EH (cell line): ENCODE data around the gene BEAN1.
A peak's percentile ranks its signal among the peaks of the same experiment; 100 is the strongest.

Experiments used
- DNase-seq: peaks from one replicate; pipeline ENCODE4 v3.0.0-alpha.2; 2015; ENCODE audit warnings: low read depth

The BEAN1 gene, protein sequence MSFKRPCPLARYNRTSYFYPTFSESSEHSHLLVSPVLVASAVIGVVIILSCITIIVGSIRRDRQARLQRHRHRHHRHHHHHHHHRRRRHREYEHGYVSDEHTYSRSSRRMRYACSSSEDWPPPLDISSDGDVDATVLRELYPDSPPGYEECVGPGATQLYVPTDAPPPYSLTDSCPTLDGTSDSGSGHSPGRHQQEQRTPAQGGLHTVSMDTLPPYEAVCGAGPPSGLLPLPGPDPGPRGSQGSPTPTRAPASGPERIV

DNA sequence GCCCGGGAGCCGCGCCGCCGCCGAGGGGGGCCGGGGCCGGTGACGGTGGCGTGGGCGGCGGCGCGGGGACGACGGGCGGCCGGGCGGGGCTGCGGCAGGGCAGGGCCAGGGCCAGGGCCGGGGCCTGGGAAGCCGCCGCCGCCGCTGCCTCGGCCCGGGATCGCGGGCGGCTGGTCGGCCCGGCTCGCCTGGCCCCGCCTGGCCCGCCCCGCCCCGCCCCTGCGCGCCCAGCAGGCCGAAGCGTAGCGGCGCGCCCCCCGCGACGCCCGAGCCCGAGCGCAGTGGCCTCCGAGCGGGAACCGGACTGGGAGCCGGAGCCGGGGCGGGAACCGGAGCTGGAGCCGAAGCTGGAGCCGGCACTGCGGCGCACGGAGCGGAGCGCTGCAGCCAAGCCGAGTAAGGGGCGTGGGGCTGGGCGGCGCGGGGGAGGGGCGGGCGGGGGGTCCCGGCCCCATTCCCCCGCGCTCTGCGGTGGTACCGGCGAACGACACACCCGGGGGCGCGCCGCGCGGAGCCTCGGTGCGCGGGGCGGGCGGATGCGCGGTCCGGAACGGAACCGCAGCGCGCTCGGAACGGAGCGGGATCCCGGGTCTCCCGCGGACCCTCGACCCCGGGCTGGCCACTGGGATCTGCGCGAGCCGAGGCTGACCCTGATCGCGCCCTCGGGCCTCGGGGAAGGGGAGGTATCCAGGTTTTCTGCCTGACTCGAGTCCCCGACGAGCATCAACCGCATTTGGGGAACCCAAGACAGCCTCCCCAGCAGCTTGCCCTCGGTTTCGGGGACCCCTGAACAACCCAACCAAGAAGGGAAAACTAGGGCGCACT lies at the start of gene BEAN1:
Gene BEAN1 (plus strand): TSS at position 260 of the 825 bp plus-strand sequence. CDS start 10,382 bp downstream, outside the sequence.
- DNase-seq: peak; percentile 37

DNA sequence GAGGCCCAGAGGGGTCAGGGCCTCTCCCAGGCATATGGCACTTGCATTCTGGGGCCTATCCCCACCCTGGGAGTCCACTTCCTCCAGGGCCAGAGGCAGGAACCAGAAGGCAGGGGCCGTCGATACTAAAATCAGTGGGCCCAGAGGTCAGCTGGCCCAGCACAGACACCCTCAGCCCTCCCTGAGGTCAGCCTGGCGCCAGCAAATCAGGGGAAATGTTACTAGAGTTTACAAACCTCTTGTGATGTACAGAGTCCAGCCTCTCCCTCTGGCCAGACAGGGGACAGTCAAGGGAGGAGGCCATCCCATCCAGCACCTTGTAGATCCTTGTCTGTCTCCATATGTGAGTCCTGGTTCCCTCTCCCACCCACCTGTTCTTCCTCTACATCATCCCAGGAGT lies 49.8 kb upstream of the BEAN1 start:
- no peak for DNase-seq

DNA sequence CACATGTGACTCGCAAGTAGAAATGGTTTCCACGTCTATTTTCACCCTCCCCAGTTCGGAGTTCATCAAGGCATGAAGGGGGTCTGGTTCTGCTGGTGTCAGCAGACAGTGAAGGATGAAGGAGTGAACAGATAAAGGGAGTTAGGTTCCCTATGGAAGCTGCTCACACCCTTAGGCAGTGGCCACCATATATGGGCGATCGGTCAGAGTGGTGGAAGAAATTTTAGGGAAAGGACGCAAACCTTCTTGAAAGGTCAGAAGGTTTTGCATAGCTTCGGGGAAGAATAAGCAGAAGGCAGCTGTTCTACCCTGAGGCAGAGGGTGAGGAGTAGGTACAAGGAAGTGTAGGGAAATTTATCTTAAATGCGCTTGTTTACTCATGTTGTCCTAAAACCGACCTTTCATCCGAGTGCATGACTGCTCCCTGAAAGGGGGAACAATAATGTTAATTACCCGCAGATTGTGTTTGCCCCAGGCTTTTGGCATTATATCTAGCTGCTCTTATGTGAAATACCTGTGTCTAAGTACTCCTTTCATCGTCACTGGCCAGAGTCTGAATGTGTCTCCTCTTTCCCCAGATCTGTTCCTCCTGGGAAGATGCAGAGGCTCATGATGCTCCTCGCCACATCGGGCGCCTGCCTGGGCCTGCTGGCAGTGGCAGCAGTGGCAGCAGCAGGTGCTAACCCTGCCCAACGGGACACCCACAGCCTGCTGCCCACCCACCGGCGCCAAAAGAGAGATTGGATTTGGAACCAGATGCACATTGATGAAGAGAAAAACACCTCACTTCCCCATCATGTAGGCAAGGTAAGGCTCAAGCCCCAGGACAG lies 48.1 kb upstream of the BEAN1 start:
- DNase-seq: no peak

DNA sequence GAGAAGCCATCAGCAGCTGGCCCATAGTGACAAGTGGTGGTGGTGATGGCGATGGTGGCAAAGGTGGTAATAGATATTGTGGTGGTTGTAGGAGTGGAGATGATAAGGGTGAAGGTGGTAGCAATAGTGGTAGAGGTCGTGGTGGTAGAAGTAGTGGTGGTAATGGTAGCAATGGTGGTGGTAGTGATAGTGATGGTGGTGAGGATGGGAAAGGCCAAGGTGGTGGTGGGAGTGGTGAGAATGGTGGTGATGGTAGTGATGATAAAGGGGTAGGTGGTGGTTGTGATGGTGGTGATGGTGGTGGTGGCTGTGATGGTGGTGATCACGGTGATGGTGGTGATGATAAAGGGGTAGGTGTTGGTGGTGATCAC lies 47.5 kb upstream of the BEAN1 start:
- DNase-seq: no peak

DNA sequence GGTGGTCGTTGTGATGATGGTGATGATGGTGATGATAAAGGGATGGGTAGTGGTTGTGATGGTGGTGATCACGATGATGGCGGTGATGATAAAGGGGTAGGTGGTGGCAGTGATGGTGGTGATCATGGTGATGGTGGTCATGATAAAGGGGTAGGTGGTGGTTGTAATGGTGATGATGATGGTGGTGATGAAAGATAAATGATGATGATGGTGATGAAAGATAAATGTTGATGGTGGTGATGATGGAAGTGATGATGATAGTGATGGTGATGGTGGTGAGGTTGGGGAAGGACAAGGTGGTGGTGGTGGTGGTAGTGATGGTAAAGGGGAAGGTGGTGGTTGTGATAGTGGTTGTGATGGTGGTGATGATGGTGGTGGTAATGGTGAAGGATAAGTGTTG lies 46.7 kb upstream of the BEAN1 start:
- no peak for DNase-seq

DNA sequence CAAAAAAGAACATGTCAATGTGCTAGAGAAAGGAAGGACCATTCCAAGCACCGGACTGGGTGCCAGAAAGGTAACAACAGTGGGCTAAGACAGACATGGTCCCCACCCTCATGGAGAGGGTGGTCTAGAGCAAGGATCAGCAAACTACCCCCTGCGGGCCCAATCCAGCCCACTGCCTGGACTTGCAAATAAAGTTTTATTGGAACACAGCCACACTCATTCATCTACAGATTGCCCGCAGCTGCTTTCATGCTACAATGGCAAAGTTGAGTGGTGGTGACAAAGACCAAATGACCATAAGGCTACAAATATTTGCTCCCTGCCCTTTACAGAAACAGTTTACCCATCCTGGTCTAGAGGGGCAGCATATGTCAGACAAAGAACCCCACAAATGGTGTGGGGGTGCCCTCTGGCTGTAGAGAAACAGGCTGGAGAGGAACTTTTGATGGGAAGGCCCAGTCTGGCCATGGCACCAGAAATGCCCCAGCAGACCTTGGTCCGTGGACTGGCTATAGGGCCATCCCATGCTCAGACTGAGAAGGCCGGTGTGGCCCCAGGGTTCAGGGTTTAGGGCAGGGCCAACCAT lies 45.4 kb upstream of the BEAN1 start:
- no peak for DNase-seq

DNA sequence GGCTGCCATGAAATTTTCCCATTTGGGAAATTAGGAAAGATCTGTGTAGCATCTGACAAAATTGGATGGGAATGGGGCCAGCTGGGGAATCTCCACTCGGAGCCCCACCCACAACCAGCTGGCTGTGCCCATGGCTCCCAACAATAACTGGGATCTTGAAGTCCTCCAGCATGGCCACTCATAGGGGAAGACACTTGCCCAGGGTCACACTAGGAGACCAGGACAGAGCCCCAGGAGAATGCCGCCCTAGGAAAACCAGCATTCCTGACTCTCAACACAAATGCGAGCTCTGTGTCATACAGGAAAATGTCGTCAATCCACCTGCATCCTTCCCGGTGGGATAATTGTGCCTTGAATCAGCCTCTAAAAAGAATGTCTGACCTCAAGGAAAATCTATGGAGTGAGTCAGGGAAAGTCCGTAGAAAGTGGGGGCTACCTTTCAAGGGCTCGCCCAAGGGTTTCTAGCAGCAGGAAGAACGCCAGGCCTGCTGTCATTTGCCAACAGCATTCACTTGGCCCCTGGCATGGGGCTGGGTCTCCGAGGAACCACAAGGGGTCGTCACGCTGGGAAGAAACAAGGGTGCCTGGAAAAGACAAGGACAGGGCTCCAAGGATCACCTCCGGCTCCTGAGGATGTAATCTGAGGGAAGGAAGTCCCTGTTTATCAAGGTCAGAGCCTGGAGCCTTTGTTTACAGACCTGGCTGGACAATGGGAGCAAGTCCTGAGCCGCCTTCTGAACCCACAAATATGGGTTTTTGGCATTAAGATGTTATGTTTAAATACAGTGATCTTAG lies 44.7 kb upstream of the BEAN1 start:
- DNase-seq: peak; percentile 87

DNA sequence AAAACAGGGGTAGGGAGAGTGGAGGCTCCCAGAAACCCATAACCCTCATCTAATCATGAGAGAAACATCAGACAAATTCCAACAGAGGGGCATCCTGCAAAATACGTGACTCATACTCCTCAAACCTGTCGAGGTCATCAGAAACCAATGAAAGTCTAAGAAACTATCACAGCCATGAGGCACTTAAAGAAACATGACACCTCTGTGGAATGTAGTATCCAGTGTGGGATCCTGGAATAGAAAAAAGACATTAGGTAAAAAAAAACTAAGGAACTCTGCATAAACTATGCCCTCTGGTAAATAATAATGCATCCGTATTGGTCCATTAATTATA lies 44.2 kb upstream of the BEAN1 start:
- peak; percentile 83 for DNase-seq

DNA sequence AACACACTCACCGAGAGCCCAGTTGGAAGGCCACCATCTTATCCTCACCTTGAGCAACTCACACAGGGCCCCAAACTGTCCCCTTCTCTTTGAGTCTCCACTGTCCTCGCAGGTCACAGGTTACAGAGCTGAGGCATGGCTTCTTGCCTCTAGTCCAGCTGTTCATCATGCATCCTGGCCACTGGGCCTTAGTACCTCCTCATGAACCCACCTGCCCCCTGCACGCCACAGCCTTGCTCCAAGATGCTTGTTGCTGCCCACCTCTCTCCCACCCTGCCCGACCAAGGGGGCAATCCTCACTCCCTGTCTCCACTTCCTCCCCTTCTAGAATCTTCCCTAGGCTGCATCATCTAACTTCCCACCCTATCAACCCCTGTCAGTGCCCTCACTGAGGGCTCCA lies 43.5 kb upstream of the BEAN1 start:
- DNase-seq: no peak

DNA sequence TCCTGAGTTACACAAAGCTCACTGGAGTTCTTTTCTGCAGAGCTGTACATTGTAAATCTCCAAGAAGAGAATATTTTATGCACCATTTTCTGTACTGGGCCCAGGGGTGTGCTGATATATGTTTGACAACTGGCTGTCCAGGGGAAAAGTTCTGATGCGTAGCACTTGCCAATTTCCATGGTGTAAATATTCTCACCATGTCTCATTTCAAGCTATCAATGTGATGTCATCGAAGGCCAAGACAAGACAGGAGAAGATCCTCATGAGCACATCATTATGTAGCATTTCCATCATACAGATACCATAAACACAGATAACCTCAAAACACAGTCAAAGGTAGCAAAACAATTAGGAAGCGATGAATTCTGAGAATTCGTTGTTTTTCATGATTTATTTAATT lies 41.7 kb upstream of the BEAN1 start:
- no peak for DNase-seq

DNA sequence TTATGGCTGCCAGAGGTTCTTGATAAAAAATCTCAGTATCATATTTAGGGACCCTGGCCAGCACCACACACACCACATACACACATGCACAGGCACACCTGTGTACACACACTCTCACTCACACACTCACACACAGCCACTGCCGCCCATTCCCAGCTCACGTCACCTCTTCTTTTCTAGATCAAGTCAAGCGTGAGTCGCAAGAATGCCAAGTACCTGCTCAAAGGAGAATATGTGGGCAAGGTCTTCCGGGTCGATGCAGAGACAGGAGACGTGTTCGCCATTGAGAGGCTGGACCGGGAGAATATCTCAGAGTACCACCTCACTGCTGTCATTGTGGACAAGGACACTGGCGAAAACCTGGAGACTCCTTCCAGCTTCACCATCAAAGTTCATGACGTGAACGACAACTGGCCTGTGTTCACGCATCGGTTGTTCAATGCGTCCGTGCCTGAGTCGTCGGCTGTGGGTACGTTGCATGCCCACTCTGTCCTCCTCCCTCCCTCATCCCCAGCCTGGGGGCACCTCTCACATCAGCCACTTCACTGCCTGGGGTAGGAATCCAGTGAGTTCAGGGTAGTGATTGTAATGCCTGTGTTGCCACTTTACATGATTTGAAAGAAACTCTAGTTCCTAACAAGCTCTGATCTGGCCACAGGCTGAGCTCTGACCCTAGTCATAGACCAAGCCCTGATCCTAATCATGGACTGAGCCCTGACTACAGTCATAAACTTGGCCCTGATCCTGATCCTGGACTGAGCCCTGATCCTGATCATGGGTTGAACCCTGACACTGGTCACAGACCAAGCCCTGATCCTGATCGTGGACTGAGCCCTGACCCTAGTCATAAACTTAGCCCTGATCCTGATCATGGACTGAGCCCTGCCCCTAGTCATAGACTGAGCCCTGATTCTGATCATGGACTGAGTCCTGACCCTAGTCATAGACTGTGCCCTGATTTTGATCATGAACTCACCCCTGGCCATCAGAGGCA lies 40.2 kb upstream of the BEAN1 start:
- no peak for DNase-seq

DNA sequence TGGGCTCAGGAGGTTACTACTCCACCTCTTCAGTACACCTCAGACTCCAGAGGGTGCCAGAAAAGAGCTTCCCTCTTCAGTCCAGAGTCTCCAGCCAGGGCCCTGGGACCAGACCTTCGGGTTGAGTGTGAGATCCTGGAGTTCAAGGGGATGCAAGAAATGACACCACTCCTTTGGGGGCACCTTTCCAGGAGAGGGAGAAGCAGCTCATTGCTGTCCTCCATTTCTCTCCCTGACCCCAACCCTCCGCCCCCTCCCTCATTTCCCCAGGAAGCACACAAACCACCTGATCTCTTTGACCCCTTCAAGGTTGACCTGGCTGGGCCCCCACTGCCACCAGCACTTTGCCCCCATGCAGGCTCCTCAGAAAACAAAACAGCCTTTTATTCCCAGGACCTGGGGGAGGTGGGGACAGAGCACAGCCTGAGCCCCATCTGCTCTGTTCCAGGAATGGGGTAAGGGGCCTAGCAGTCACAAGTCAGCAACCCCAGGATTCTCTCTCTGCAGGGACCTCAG lies 39.2 kb upstream of the BEAN1 start:
- DNase-seq: no peak

DNA sequence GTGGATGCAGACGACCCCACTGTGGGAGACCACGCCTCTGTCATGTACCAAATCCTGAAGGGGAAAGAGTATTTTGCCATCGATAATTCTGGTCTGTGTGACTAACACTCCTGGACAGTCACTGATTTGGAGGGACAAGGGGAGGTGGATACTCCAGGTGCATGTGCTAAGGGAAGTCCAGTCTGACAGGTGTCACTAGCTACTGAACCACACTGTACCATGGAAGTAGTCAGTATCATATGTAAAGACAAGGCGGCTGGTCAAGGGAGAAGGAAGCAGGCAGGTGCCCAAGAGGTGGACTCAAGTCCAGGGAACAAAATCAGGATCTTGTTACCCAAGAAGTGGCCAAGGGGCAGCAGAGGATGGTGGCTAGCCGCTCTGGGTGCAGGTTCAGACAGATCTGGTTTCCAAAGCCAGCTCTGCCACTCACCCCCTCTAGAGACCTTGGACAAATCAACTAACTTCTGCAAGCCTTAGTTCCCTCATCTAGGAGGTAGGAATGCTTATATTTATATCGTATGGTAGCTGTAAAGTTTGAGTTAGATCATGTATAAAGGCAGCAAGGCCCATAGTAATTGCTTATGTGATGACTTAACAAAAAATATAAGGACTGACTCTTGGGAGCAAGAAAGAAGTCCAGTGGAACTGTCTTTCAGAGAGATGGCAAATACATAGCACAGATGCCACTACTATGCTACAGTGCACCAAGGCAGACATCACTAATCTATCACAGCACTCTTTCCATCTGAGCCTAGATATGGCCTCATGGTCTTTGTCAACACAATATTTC lies 38.5 kb upstream of the BEAN1 start:
- DNase-seq: no peak

DNA sequence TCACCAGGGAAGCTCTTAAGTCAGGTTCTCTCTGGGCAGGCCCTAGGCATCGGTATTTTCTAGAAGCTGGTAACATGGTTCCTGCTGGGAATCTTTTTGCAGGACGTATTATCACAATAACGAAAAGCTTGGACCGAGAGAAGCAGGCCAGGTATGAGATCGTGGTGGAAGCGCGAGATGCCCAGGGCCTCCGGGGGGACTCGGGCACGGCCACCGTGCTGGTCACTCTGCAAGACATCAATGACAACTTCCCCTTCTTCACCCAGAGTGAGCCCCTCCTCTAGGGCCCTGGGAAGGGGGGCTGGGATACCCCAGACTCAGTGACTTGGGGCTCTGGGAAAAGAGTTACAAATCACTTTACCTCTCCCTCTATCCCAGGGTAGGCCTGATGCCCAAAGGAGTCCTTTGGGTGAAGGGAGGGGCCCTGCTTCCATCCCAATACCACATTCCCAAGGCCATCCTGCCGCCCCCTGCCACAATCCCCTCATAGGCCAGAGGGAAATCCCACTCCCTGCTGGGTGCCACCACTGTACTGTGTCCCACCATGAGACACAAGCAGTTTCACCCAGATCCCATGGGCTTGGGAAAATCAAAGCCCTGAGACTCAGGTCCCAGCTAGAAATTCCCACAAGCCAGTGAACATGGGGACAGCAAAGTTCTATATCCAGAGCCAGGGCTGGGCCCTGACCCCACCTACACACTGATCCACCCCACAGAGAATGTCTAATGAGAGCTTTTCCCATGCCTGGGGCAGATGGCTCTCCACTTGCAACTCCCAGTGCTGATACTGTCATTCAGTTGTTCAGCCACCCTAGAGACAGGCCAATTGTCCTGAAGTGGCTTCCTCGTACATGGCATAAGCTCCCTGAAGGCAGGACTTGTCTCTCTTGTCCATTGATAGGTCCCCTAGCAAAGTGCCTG lies 37.6 kb upstream of the BEAN1 start:
- DNase-seq: no peak

DNA sequence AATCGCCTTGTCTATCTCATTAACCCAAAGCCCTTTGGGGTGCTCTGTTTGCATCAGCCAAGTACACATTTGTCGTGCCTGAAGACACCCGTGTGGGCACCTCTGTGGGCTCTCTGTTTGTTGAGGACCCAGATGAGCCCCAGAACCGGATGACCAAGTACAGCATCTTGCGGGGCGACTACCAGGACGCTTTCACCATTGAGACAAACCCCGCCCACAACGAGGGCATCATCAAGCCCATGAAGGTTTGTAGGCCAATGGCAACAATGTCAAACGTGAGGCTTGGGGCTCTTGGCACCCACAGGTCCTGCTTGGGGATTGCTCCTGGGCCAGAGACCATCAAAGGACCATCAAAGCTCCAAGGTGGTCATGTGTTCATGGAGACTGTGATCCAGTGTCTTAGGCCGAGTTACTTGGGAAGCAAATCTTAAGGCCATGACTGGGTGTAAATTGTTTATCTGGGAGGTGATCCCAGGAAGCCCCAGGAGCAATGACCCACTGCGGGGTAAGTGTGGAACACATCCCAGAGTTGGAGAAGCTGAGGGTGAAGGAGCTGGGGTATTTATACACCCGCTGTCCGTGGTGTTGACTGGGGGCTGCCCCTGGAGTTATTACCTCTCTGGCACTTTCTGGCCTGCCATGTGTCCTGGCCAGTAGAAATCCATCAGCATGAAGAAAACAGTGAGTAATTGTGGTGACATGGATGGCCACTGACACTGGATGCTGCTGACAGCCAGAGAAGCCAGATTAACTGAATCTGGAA lies 36.6 kb upstream of the BEAN1 start:
- DNase-seq: no peak

DNA sequence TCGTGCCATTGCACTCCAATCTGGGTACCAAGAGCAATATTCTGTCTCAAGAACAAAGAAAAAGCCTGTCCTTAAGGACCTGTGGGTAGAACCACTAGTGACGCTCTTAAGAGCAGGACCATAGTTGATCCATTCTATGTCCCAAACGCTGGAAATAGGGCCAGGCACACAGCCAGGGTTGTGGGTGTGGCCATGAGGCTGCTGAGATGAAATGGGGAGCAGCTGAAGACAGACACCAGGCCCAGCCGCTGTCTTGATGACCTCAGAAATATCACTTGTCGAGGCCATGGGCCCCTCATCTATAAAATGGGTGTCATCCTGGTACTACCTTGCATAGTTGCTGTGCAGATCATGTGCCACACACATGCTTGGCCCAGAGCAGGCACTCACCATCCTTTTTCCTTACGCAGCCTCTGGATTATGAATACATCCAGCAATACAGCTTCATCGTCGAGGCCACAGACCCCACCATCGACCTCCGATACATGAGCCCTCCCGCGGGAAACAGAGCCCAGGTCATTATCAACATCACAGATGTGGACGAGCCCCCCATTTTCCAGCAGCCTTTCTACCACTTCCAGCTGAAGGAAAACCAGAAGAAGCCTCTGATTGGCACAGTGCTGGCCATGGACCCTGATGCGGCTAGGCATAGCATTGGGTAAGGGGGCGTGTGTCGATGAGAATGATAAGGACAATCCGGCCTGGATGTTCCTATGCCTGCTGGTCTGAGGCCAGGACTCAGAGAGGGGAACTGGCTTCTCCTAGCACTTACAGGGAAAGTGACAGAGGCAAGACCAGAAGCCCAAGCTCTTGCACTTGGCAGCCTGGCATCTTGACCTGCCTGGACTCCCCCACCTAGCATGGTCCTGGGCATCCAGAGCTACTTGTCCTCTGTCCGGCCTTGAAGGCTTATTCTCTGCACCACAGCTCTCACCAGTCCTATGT lies 35.1 kb upstream of the BEAN1 start:
- DNase-seq: no peak
